Panc1 (cell line): ENCODE measurements around the gene GARIN5B. TPM values are rescaled to one million over a fixed set of nuclear protein-coding genes. Genes with fewer than 3 reads are reported as not detected.

ENCODE experiments used
- ATAC-seq: fragments of 200-7000 bp; cut with Tn5 transposase; 2 replicates; pipeline ENCODE4 v1.9.1; 2020; ENCODE audit warnings: mild to moderate bottlenecking, moderate library complexity
- BruUV-seq: library from RNA; stranded (reverse); fragments of 400-500 nt; replicated peaks from 2 replicates; lab custom pipeline; 2021; lab: Mats Ljungman, UMichigan
- CTCF ChIA-PET: fragments of 300-600 bp; sonication (Branson Sonifier 250); formaldehyde crosslinking; loops from one replicate; lab custom pipeline; 2022; ENCODE audit warnings: antibody characterized with exemption; lab: Charles Lee
- POLR2A ChIA-PET: fragments of 300-600 bp; sonication (Branson Sonifier 250); formaldehyde crosslinking; loops from one replicate; lab custom pipeline; 2022; ENCODE audit warnings: antibody characterized with exemption; lab: Charles Lee
- DNase-seq: peaks from one replicate; pipeline ENCODE4 v3.0.0-alpha.2; 2010; ENCODE audit warnings: low read depth, low spot score
- H3K27ac ChIP-seq: 2 replicates; pipeline ENCODE4 v1.5.1; 2011; ENCODE audit warnings: mild to moderate bottlenecking, low read length, inconsistent platforms
- H3K27me3 ChIP-seq: fragments of 200-500 bp; sonication (Bioruptor generic); 2 replicates; pipeline ENCODE4 v1.6.0; 2014; ENCODE audit warnings: low read length, inconsistent platforms; ENCODE audit not compliant: control insufficient read depth, insufficient read depth
- H3K36me3 ChIP-seq: fragments of 200-500 bp; sonication (Bioruptor generic); 2 replicates; pipeline ENCODE4 v1.5.1; 2014; ENCODE audit warnings: inconsistent platforms, mild to moderate bottlenecking, low read length, moderate library complexity; ENCODE audit not compliant: control insufficient read depth, insufficient read depth
- H3K4me1 ChIP-seq: 2 replicates; pipeline ENCODE4 v1.5.1; 2011; ENCODE audit warnings: inconsistent platforms, mild to moderate bottlenecking, low read length, moderate library complexity; ENCODE audit not compliant: control insufficient read depth, insufficient read depth
- H3K4me3 ChIP-seq, 2 experiments: 2 replicates each; pipeline ENCODE4 v1.5.1; 2011 to 2012; ENCODE audit warnings: low read depth in 2 of 2, low read length in 2 of 2, mild to moderate bottlenecking in 2 of 2, inconsistent platforms in 1 of 2, moderate library complexity in 1 of 2
- H3K9me3 ChIP-seq: fragments of 200-500 bp; sonication (Bioruptor generic); 2 replicates; pipeline ENCODE4 v1.5.1; 2014; ENCODE audit warnings: low read depth, mild to moderate bottlenecking, inconsistent platforms, low read length, moderate library complexity; ENCODE audit not compliant: control insufficient read depth, insufficient read depth
- POLR2AphosphoS5 ChIP-seq: IDR thresholded peaks from 2 replicates; pipeline ENCODE4 v1.6.1; 2012; ENCODE audit warnings: mild to moderate bottlenecking, low read depth, low read length, moderate library complexity
- SIN3A ChIP-seq: IDR thresholded peaks from 2 replicates; pipeline ENCODE4 v1.6.1; 2012; ENCODE audit warnings: low read depth, mild to moderate bottlenecking, low read length, moderate library complexity, borderline replicate concordance; ENCODE audit not compliant: insufficient read depth
- TCF7L2 ChIP-seq: IDR thresholded peaks from 2 replicates; pipeline ENCODE4 v1.6.1; 2011; ENCODE audit warnings: mild to moderate bottlenecking, low read depth, low read length, inconsistent platforms
- in situ Hi-C: cut with HindIII; loops from 2 replicates; pipeline ENCODE4 v1.10.0; 2016; ENCODE audit warnings: low sequenced_read_pairs, low pct_unique_long_range_greater_than_20kb
- intact Hi-C: fragments of 100-400 bp; cut with micrococcal nuclease; formaldehyde crosslinking; loops from one replicate; pipeline ENCODE4 v1.10.0; 2022; ENCODE audit not compliant: unreplicated experiment
- total RNA-seq: library from RNA; stranded (reverse); gene quantifications from one replicate; pipeline ENCODE4 v1.2.1, GENCODE V29; 2021; ENCODE audit not compliant: unreplicated experiment
- TF ChIP-seq, protein P1 (sequence below): fragments of 450-650 bp; IDR thresholded peaks from 2 replicates; pipeline ENCODE4 v1.5.1; 2017; ENCODE audit warnings: mild to moderate bottlenecking
- TF ChIP-seq, protein P2 (sequence below), 2 experiments: IDR thresholded peaks; 2 replicates each; pipeline ENCODE4 v1.6.1; 2011 to 2012; ENCODE audit warnings: low read depth in 2 of 2, control low read depth in 1 of 2, low read length in 1 of 2, mild to moderate bottlenecking in 1 of 2, moderate library complexity in 1 of 2; ENCODE audit not compliant: insufficient read depth in 1 of 2

GARIN5B gene
- total RNA-seq, 1 experiment from 2014 or later = not detected

DNA sequence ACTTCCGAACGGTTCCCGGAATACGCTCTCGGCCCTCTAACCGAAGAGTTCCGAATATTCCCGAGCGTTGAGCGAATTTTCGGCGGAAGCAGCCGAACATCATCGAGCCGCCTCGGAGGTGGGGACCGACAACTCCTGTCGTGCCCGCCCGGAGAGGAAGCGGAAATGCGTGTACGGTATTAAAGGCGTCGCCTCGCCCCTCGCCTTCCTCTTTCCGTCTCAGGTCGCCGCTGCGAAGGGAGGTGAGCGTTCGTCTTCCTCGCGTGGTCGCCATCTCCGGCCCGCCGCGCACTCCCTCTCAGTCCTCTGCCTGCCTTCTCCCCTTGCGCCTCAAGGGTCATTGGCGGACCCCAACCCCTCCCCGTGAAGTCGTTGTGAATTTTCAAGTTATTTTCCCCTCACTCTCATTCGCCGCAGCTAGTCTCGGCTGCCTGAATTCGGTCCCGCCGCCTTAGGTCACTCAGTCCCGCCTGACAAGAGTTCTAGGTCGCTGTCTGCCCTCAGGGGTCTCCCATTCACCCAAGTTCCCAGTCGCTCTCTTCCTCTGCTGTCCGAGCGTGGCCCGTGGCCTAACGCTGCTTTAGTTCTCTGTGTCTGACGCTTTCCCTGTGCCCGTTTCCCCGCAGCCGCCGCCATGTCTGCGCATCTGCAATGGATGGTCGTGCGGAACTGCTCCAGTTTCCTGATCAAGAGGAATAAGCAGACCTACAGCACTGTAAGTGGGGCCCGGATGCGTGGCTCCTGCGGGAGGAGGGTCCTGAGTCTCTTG lies 22.8 kb upstream of the GARIN5B start, which contains the start of gene RPL28:
RPL28 (plus strand) TSS at position 209 of the 769 bp plus-strand sequence; CDS start at position 635, 426 bp downstream.
- intact Hi-C loops = no loop called here
- Histone ChIP-seq H3K4me3 (peak within 1 kb of the TSS; percentile 83 to 98), H3K4me1 (peaks cover 45% of the 10 kb centered on the region), H3K36me3 (peaks cover 22% of the 10 kb centered on the region), H3K27me3 (no peaks in the 10 kb centered on the region), H3K9me3 (no peaks in the 10 kb centered on the region), H3K27ac (peak within 1 kb of the TSS; percentile 97)
- BruUV-seq = TSS peak; percentile 92
- in situ Hi-C loops = no loop called here
- DNase-seq (peak; percentile 99), ATAC-seq (peak; percentile 76)
- TF ChIP-seq SIN3A (peak; percentile 98; the same call in 1 of the 2 replicates), POLR2AphosphoS5 (peak; percentile 100), TCF7L2 (no peak)
- TF ChIP-seq, protein P1, sequence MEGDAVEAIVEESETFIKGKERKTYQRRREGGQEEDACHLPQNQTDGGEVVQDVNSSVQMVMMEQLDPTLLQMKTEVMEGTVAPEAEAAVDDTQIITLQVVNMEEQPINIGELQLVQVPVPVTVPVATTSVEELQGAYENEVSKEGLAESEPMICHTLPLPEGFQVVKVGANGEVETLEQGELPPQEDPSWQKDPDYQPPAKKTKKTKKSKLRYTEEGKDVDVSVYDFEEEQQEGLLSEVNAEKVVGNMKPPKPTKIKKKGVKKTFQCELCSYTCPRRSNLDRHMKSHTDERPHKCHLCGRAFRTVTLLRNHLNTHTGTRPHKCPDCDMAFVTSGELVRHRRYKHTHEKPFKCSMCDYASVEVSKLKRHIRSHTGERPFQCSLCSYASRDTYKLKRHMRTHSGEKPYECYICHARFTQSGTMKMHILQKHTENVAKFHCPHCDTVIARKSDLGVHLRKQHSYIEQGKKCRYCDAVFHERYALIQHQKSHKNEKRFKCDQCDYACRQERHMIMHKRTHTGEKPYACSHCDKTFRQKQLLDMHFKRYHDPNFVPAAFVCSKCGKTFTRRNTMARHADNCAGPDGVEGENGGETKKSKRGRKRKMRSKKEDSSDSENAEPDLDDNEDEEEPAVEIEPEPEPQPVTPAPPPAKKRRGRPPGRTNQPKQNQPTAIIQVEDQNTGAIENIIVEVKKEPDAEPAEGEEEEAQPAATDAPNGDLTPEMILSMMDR = no peak
- TF ChIP-seq, protein P2, sequence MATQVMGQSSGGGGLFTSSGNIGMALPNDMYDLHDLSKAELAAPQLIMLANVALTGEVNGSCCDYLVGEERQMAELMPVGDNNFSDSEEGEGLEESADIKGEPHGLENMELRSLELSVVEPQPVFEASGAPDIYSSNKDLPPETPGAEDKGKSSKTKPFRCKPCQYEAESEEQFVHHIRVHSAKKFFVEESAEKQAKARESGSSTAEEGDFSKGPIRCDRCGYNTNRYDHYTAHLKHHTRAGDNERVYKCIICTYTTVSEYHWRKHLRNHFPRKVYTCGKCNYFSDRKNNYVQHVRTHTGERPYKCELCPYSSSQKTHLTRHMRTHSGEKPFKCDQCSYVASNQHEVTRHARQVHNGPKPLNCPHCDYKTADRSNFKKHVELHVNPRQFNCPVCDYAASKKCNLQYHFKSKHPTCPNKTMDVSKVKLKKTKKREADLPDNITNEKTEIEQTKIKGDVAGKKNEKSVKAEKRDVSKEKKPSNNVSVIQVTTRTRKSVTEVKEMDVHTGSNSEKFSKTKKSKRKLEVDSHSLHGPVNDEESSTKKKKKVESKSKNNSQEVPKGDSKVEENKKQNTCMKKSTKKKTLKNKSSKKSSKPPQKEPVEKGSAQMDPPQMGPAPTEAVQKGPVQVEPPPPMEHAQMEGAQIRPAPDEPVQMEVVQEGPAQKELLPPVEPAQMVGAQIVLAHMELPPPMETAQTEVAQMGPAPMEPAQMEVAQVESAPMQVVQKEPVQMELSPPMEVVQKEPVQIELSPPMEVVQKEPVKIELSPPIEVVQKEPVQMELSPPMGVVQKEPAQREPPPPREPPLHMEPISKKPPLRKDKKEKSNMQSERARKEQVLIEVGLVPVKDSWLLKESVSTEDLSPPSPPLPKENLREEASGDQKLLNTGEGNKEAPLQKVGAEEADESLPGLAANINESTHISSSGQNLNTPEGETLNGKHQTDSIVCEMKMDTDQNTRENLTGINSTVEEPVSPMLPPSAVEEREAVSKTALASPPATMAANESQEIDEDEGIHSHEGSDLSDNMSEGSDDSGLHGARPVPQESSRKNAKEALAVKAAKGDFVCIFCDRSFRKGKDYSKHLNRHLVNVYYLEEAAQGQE (IDR thresholded peaks at IDR 0.05; ENCODE audit: insufficient read depth in 1 of 2, low read depth in 2 of 2, low read length in 1 of 2) = peak in 1 of 2 experiments; percentile 81; a peak in 2 of 4 replicates
- CTCF ChIA-PET = interaction anchor here (0.7 kb wide), 1 partner anchor 47 kb away, joined by 3 read pairs; no protein-coding TSS in a partner anchor
- POLR2A ChIA-PET = no interaction called here

DNA sequence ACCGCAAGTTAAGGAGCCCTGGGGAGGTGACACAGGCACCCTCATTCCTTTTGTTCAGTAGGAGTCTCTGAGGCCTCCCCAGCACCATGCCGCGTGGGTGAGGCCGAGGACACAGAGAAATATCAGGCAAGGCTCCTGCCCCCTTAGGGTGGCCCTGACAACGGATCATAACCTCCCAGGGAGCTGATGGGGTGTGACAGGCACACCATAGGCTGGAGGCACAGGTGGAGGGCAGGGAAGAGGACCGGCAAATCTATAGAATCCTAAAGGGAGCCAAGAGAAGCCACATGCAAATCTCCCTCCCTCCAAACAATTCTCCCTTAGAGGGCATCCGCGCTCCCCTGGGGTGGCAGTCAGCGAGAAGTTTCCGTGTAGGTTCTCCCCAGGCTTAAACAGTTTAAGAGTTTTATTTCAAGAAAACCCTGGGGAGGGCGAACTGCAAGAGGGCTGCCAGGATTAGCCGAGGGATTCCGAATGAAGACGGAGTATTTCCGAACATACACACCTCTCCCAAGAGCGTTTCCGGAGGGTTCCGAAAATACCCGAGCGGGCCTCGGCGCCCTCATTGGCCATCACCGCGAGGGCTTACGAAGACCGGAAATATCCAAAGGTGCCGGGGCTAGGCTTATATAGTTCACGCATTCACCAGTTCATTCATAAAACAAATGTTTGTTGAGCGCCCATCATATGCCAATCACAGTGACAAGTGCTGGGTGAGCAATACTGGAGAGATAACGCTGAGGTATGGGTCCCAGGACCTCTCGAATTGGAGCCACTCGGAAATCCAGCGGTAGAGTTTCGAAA lies 22.1 kb upstream of the GARIN5B start:
- CTCF ChIA-PET = interaction anchor here (1.4 kb wide), 1 partner anchor 129 kb away, joined by 5 read pairs; no protein-coding TSS in a partner anchor
- in situ Hi-C loops = no loop called here
- TF ChIP-seq TCF7L2 (no peak), POLR2AphosphoS5 (no peak; the same call in 1 of the 2 replicates), SIN3A (no peak)
- TF ChIP-seq, protein P1 = no peak
- TF ChIP-seq, protein P2 (IDR thresholded peaks at IDR 0.05; ENCODE audit: insufficient read depth in 1 of 2, low read depth in 2 of 2, low read length in 1 of 2) = no peak

More for the DNA sequence above, 22.1 kb upstream of the GARIN5B start:
- Histone ChIP-seq H3K4me1 (peaks cover 38% of the 10 kb centered on the region), H3K27ac (peak overlapping the region; percentile 97), H3K4me3 (peak overlapping the region; percentile 75 to 98), H3K9me3 (no peaks in the 10 kb centered on the region), H3K27me3 (no peaks in the 10 kb centered on the region), H3K36me3 (peaks cover 22% of the 10 kb centered on the region)
- intact Hi-C loops = no loop called here
- TSS peak; percentile 92 for BruUV-seq
- ATAC-seq (peak; percentile 84), DNase-seq (no peak)
- POLR2A ChIA-PET = interaction anchor here (0.6 to 1.0 kb wide), 2 partner anchors 32 to 47 kb away, joined by 3 read pairs; no protein-coding TSS in a partner anchor
